ELF-1 (cell line): ENCODE data around the gene POLR1E.
A peak's percentile ranks its signal among the peaks of the same experiment; 100 is the strongest.
"Not testable (repeated sequence)": the region's sequence is repeated elsewhere in the genome, so short reads cannot be mapped to it uniquely, and the experiment has no call there.

Source experiments
- DNase-seq: peaks from one replicate; pipeline ENCODE4 v3.0.0-alpha.2; 2016; ENCODE audit warnings: low read depth, low spot score

POLR1E gene

GRCh38 chr9:37503736-37504135 is 18.0 kb downstream of the POLR1E start:
- no peak for DNase-seq

- no peak for DNase-seq
Observed at GRCh38 chr9:37504605-37505004, 18.9 kb downstream of the POLR1E start.

- DNase-seq, result no peak
Observed at GRCh38 chr9:37507566-37508134, 21.9 kb downstream of the POLR1E start.

- no peak for DNase-seq
Observed at GRCh38 chr9:37508135-37508833, 22.5 kb downstream of the POLR1E start.

GRCh38 chr9:37508834-37509206 is 23.1 kb downstream of the POLR1E start:
- no peak for DNase-seq

GRCh38 chr9:37509536-37509935 is 23.8 kb downstream of the POLR1E start:
- DNase-seq, result no peak

GRCh38 chr9:37510053-37510452 is 24.3 kb downstream of the POLR1E start:
- DNase-seq, result not testable (repeated sequence)

GRCh38 chr9:37511016-37512010 is 25.6 kb downstream of the POLR1E start:
- peak; percentile 64 for DNase-seq

- no peak for DNase-seq
Observed at GRCh38 chr9:37512437-37512836, 26.7 kb downstream of the POLR1E start.

- not testable (repeated sequence) for DNase-seq
Observed at GRCh38 chr9:37514415-37514814, 28.7 kb downstream of the POLR1E start.

- no peak for DNase-seq
Observed at GRCh38 chr9:37514999-37515398, 29.3 kb downstream of the POLR1E start.

GRCh38 chr9:37515620-37516258 is 30.0 kb downstream of the POLR1E start:
- DNase-seq, result no peak

- no peak for DNase-seq
Observed at GRCh38 chr9:37517923-37518322, 32.2 kb downstream of the POLR1E start.

- DNase-seq, result no peak
Observed at GRCh38 chr9:37520641-37521040, 34.9 kb downstream of the POLR1E start.

GRCh38 chr9:37521111-37521510 is 35.4 kb downstream of the POLR1E start:
- DNase-seq, result no peak

GRCh38 chr9:37522971-37523370 is 37.2 kb downstream of the POLR1E start:
- DNase-seq, result no peak

- DNase-seq, result no peak
Observed at GRCh38 chr9:37523916-37524315, 38.2 kb downstream of the POLR1E start.

GRCh38 chr9:37528652-37529471 is 43.1 kb downstream of the POLR1E start:
- DNase-seq, result no peak

GRCh38 chr9:37531699-37532098 is 46.0 kb downstream of the POLR1E start:
- DNase-seq, result no peak

- DNase-seq, result no peak
Observed at GRCh38 chr9:37534412-37534811, 48.7 kb downstream of the POLR1E start.

- no peak for DNase-seq
Observed at GRCh38 chr9:37534901-37535300, 49.2 kb downstream of the POLR1E start.
